Neural progenitor cell (in vitro differentiated cells): ENCODE measurements around the gene KMT2C. TPM values are rescaled to one million over a fixed set of nuclear protein-coding genes. Genes with fewer than 3 reads are reported as not detected.

Source experiments
- DNase-seq: peaks from one replicate; pipeline ENCODE4 v3.0.0-alpha.2; 2016; ENCODE audit warnings: low spot score
- H2AFZ ChIP-seq: fragments of 200-600 bp; sonication (generic); replicated peaks from 2 replicates; pipeline ENCODE4 v1.6.1; 2016; ENCODE audit warnings: antibody characterized with exemption
- H3F3A ChIP-seq: fragments of 200-600 bp; sonication (generic); 2 replicates; pipeline ENCODE4 v1.6.1; 2016; ENCODE audit warnings: antibody characterized with exemption, low read depth
- H3K27ac ChIP-seq: fragments of 200-600 bp; sonication (generic); 2 replicates; pipeline ENCODE4 v1.5.1; 2016; ENCODE audit warnings: mild to moderate bottlenecking
- H3K27me3 ChIP-seq: fragments of 200-600 bp; sonication (generic); 2 replicates; pipeline ENCODE4 v1.6.1; 2016; ENCODE audit warnings: mild to moderate bottlenecking, moderate library complexity
- H3K36me3 ChIP-seq: fragments of 200-600 bp; sonication (generic); 2 replicates; pipeline ENCODE4 v1.5.1; 2016
- H3K4me1 ChIP-seq: fragments of 200-600 bp; sonication (generic); 2 replicates; pipeline ENCODE4 v1.6.1; 2016; ENCODE audit warnings: mixed run types
- H3K4me2 ChIP-seq: fragments of 200-600 bp; sonication (generic); 2 replicates; pipeline ENCODE4 v1.6.1; 2016
- H3K4me3 ChIP-seq: fragments of 200-600 bp; sonication (generic); 2 replicates; pipeline ENCODE4 v1.5.1; 2016
- H3K79me2 ChIP-seq: fragments of 200-600 bp; sonication (generic); 2 replicates; pipeline ENCODE4 v1.6.1; 2016; ENCODE audit warnings: low read depth
- H3K9ac ChIP-seq: fragments of 200-600 bp; sonication (generic); 2 replicates; pipeline ENCODE4 v1.6.1; 2016
- H3K9me3 ChIP-seq: fragments of 200-600 bp; sonication (generic); 2 replicates; pipeline ENCODE4 v1.5.1; 2016; ENCODE audit warnings: low read depth
- H4K20me1 ChIP-seq: fragments of 200-600 bp; sonication (generic); 2 replicates; pipeline ENCODE4 v1.6.1; 2016; ENCODE audit warnings: low read depth
- H3K27ac Mint-ChIP-seq: 3 replicates; pipeline ENCODE4 v1.8.0; 2021; ENCODE audit warnings: mixed read lengths
- H3K27me3 Mint-ChIP-seq: 2 replicates; pipeline ENCODE4 v1.8.0; 2022; ENCODE audit warnings: low read depth, mild to moderate bottlenecking, inconsistent platforms, moderate library complexity, mixed read lengths; ENCODE audit not compliant: insufficient read depth
- H3K36me3 Mint-ChIP-seq: 3 replicates; pipeline ENCODE4 v1.8.0; 2021; ENCODE audit warnings: mixed read lengths
- H3K4me1 Mint-ChIP-seq: 3 replicates; pipeline ENCODE4 v1.8.0; 2021; ENCODE audit warnings: mixed read lengths
- H3K4me3 Mint-ChIP-seq: 3 replicates; pipeline ENCODE4 v1.8.0; 2021; ENCODE audit warnings: mild to moderate bottlenecking, moderate library complexity, mixed read lengths
- H3K9me3 Mint-ChIP-seq: 3 replicates; pipeline ENCODE4 v1.8.0; 2020; ENCODE audit warnings: mixed read lengths
- EZH2 ChIP-seq: fragments of 200-600 bp; sonication (generic); IDR thresholded peaks from 2 replicates; pipeline ENCODE4 v1.6.1; 2017; ENCODE audit warnings: antibody characterized with exemption, mild to moderate bottlenecking, moderate library complexity
- EZH2phosphoT487 ChIP-seq: fragments of 200-600 bp; sonication (generic); IDR thresholded peaks from 2 replicates; pipeline ENCODE4 v1.6.1; 2017; ENCODE audit warnings: antibody characterized with exemption
- total RNA-seq: library from RNA; depleted of rRNA; stranded (reverse); fragments of >200 nt; gene quantifications from 2 replicates; pipeline ENCODE4 v1.2.3, GENCODE V29; 2015; ENCODE audit warnings: low replicate concordance
- TF ChIP-seq, protein P1 (sequence below): fragments of 200-600 bp; sonication (generic); IDR thresholded peaks from 2 replicates; pipeline ENCODE4 v1.5.1; 2017; ENCODE audit warnings: antibody characterized with exemption, mild to moderate bottlenecking

The KMT2C gene
- total RNA-seq, 1 donor from 2014 or later, result 26.4 TPM

- H2AFZ ChIP-seq, result no peak overlapping the region
- H3K27me3 ChIP-seq, result no peaks in the 10 kb centered on the region
- H3K4me1 Mint-ChIP-seq, result no peaks in the 10 kb centered on the region
- H3K79me2 ChIP-seq, result no peaks in the 10 kb centered on the region
- H3K9me3 Mint-ChIP-seq, result no peaks in the 10 kb centered on the region
- H3K27ac Mint-ChIP-seq, result no peak overlapping the region
- no peak overlapping the region for H3K4me3 Mint-ChIP-seq
- no peak for DNase-seq
- no peaks in the 10 kb centered on the region for H3F3A ChIP-seq
- no peak overlapping the region for H3K4me2 ChIP-seq
- no peaks in the 10 kb centered on the region for H3K4me1 ChIP-seq
- H3K36me3 Mint-ChIP-seq, result peaks cover 30% of the 10 kb centered on the region
- no peaks in the 10 kb centered on the region for H3K9me3 ChIP-seq
- no peak overlapping the region for H3K9ac ChIP-seq
- H4K20me1 ChIP-seq, result no peaks in the 10 kb centered on the region
- TF ChIP-seq EZH2 (no peak), EZH2phosphoT487 (no peak)
- TF ChIP-seq, protein P1, sequence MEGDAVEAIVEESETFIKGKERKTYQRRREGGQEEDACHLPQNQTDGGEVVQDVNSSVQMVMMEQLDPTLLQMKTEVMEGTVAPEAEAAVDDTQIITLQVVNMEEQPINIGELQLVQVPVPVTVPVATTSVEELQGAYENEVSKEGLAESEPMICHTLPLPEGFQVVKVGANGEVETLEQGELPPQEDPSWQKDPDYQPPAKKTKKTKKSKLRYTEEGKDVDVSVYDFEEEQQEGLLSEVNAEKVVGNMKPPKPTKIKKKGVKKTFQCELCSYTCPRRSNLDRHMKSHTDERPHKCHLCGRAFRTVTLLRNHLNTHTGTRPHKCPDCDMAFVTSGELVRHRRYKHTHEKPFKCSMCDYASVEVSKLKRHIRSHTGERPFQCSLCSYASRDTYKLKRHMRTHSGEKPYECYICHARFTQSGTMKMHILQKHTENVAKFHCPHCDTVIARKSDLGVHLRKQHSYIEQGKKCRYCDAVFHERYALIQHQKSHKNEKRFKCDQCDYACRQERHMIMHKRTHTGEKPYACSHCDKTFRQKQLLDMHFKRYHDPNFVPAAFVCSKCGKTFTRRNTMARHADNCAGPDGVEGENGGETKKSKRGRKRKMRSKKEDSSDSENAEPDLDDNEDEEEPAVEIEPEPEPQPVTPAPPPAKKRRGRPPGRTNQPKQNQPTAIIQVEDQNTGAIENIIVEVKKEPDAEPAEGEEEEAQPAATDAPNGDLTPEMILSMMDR, result no peak
- H3K36me3 ChIP-seq, result no peaks in the 10 kb centered on the region
- no peak overlapping the region for H3K4me3 ChIP-seq
- H3K27me3 Mint-ChIP-seq, result no peaks in the 10 kb centered on the region
- H3K27ac ChIP-seq, result no peak overlapping the region
Observed at GRCh38 chr7:152112829-152113228, 323.0 kb downstream of the KMT2C start.

- no peaks in the 10 kb centered on the region for H3K27me3 ChIP-seq
- H3K4me3 Mint-ChIP-seq, result no peak overlapping the region
- no peaks in the 10 kb centered on the region for H3K4me1 ChIP-seq
- H3K9me3 ChIP-seq, result no peaks in the 10 kb centered on the region
- no peak overlapping the region for H2AFZ ChIP-seq
- no peaks in the 10 kb centered on the region for H3K27me3 Mint-ChIP-seq
- H3K36me3 Mint-ChIP-seq, result peaks cover 23% of the 10 kb centered on the region
- H3K36me3 ChIP-seq, result no peaks in the 10 kb centered on the region
- no peaks in the 10 kb centered on the region for H3F3A ChIP-seq
- no peaks in the 10 kb centered on the region for H3K9me3 Mint-ChIP-seq
- no peak for DNase-seq
- TF ChIP-seq EZH2phosphoT487 (no peak), EZH2 (no peak)
- TF ChIP-seq, protein P1, result no peak
- H4K20me1 ChIP-seq, result no peaks in the 10 kb centered on the region
- no peaks in the 10 kb centered on the region for H3K4me1 Mint-ChIP-seq
- H3K27ac ChIP-seq, result no peak overlapping the region
- no peak overlapping the region for H3K4me2 ChIP-seq
- no peak overlapping the region for H3K4me3 ChIP-seq
- no peak overlapping the region for H3K27ac Mint-ChIP-seq
- no peak overlapping the region for H3K9ac ChIP-seq
- H3K79me2 ChIP-seq, result no peaks in the 10 kb centered on the region
Observed at GRCh38 chr7:152108359-152108758, 327.4 kb downstream of the KMT2C start.

DNA sequence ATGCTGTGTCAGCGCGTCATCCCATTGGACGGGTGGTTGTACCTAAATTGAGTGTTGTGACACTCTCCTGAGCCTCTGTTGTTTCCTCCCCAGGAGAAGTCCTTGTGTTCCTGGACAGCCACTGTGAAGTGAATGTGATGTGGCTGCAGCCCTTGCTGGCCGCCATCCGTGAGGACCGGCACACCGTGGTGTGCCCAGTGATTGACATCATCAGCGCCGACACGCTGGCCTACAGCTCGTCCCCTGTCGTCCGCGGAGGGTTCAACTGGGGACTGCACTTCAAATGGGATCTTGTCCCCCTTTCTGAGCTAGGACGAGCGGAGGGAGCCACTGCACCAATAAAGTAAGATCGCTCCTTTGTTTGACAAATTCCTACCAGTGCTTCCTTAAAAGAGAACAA lies 327.9 kb downstream of the KMT2C start:
- H3K4me2 ChIP-seq, result no peak overlapping the region
- no peaks in the 10 kb centered on the region for H3K36me3 ChIP-seq
- peaks cover 19% of the 10 kb centered on the region for H3K36me3 Mint-ChIP-seq
- H3K9ac ChIP-seq, result no peak overlapping the region
- H3K4me1 ChIP-seq, result no peaks in the 10 kb centered on the region
- H3K27ac ChIP-seq, result no peak overlapping the region
- no peaks in the 10 kb centered on the region for H3F3A ChIP-seq
- no peaks in the 10 kb centered on the region for H3K79me2 ChIP-seq
- no peak overlapping the region for H3K27ac Mint-ChIP-seq
- no peak overlapping the region for H2AFZ ChIP-seq
- H3K9me3 ChIP-seq, result no peaks in the 10 kb centered on the region
- TF ChIP-seq EZH2 (no peak), EZH2phosphoT487 (no peak)
- TF ChIP-seq, protein P1, result no peak
- no peaks in the 10 kb centered on the region for H4K20me1 ChIP-seq
- no peak overlapping the region for H3K4me3 ChIP-seq
- H3K4me3 Mint-ChIP-seq, result no peak overlapping the region
- DNase-seq, result no peak
- no peaks in the 10 kb centered on the region for H3K27me3 Mint-ChIP-seq
- H3K9me3 Mint-ChIP-seq, result no peaks in the 10 kb centered on the region
- H3K4me1 Mint-ChIP-seq, result no peaks in the 10 kb centered on the region
- H3K27me3 ChIP-seq, result no peaks in the 10 kb centered on the region

DNA sequence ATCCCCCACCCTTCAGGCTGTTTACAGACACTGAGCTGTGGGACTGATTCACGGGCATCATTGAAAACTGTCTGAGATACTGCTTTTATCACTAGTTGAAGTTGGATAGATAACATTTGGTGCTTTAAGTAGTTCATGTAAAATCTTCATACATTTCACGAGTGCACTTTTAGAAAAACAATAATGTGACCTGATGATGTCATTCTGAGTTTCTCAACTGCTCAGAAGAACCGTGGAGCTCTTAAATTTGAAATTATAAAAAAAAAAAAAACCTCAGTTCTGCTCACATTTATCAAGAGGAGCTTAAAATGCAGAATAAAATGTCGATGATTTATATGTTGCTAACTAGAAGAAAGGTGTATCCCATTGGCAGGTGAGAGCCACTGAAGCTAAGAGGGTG lies 328.8 kb downstream of the KMT2C start:
- no peak overlapping the region for H3K27ac Mint-ChIP-seq
- no peaks in the 10 kb centered on the region for H3K4me1 Mint-ChIP-seq

More for the DNA sequence above, 328.8 kb downstream of the KMT2C start:
- no peaks in the 10 kb centered on the region for H3K79me2 ChIP-seq
- H3K9ac ChIP-seq, result no peak overlapping the region
- H3K4me3 ChIP-seq, result no peak overlapping the region
- no peaks in the 10 kb centered on the region for H4K20me1 ChIP-seq
- H3K36me3 ChIP-seq, result no peaks in the 10 kb centered on the region
- H3K4me1 ChIP-seq, result no peaks in the 10 kb centered on the region
- TF ChIP-seq, protein P1, result no peak
- no peak overlapping the region for H3K27ac ChIP-seq
- no peaks in the 10 kb centered on the region for H3K9me3 Mint-ChIP-seq
- H3K27me3 Mint-ChIP-seq, result no peaks in the 10 kb centered on the region
- peaks cover 19% of the 10 kb centered on the region for H3K36me3 Mint-ChIP-seq
- no peak overlapping the region for H2AFZ ChIP-seq
- H3K4me3 Mint-ChIP-seq, result no peak overlapping the region
- DNase-seq, result no peak
- no peaks in the 10 kb centered on the region for H3F3A ChIP-seq
- no peaks in the 10 kb centered on the region for H3K27me3 ChIP-seq
- no peaks in the 10 kb centered on the region for H3K9me3 ChIP-seq
- H3K4me2 ChIP-seq, result no peak overlapping the region
